GM12874 (cell line): ENCODE data around the gene SMOC1.

Experiments used
- CTCF ChIP-seq: IDR thresholded peaks from 2 replicates; pipeline ENCODE4 v1.5.1; 2011; ENCODE audit warnings: low read depth, mild to moderate bottlenecking, control low read depth, low read length, moderate library complexity; ENCODE audit not compliant: insufficient read depth

The SMOC1 gene

DNA sequence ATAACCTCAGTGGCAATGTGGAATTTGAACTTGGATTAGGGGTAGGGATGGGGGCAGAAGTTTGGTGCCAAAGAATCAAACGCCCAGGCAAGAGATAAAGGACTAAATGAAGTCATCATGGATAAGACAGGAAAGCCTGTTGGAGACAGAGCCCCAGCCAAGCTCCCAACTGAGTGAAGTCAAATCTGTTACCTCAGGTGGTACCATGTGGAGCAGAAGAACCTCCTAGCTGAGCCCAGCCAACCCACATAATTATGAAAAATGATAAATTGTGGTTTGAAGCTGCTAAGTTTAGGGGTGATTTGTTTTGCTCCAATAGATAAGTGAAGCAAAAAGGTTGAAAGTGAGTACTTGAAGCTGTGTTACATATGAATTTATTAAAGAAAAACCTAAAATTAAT, 66.1 kb downstream of the SMOC1 start:
- TF ChIP-seq CTCF: no peak

DNA sequence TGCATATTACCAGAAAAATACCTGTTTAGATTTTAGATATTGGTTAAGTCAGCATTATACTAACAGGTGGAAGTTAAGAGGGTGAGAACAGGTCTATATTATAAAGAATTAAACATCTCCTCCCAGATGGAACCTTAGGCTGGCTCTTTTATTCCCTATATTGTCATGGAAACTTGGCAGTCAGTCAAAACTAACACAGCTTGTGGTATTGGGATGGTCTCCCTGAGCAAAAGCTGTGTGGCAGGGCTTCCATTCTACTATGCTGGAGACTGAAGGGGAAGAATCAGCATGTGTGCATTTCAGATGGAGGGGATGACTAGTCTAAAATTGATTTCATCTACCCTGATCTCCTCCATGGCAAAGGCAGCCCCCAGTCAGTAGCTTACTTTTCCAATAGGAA, 66.7 kb downstream of the SMOC1 start:
- no peak for TF ChIP-seq CTCF

DNA sequence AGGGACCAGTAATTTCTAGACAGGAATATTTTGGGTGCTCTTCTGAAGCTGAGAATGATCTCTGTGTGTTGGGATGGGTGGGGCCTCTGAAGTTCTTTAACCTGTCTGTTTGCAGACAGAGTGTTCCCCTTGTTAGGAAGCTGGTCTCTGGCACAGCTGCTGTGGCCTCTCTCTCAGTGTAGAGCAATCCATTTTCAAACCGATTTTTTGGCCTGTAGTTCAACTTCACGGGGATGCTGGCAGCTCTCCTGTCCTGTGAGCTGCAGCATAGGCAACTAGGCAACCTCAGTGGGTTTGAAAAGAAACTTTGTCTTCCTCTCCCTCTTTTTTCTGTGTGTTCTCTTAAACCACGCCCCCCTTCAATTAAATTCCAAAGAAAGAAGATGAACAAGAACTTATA, 69.1 kb downstream of the SMOC1 start:
- TF ChIP-seq CTCF: no peak

DNA sequence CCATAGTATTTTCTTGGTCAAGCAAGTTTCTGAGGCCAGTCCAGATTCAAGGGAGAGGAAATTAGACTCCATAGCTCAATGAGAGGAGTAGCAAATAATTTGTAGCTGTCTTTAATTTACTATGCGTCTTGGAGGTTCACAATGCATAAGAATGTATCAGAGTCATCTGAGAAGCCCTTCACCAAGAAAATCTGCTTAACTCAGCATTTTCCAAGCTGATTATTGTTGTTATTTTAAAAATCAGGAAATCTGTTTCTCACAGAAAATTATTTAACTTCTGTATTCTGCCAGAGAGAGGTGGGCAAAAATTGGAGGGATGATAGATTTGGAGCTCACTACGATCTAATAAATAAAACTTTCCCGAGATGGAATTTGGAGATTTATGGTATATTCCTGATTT, 72.0 kb downstream of the SMOC1 start:
- no peak for TF ChIP-seq CTCF

GRCh38 chr14:69951935-69952334, 72.7 kb downstream of the SMOC1 start:
- TF ChIP-seq CTCF: no peak

DNA sequence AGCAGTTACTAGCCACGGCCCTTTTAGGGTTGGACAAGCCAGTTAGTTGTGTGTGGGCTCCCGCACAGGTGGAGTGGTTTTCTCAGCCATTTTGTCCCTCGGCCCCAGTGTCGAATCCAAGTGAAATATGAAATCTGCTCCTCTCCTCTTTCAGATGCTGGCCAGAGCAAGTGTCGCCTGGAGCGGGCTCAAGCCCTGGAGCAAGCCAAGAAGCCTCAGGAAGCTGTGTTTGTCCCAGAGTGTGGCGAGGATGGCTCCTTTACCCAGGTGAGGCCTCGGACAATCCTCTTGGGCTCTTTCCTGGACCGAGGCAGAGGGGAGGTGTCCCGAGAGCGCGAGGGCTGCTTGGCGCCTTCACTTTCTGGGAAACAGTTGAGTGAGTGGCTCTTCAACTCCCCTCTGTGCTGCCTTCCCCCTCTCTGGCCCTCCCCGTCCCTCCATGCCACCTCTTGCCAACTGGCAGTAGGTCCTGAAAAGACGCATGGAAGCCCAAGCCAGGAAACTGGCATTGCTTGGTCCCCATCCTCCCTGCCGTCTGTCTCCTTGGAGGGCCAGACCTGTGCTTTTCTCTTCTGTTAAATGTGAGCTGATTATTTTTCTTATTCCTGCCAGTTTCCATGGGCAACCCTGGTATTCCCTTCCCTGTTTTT, 74.2 kb downstream of the SMOC1 start:
- TF ChIP-seq CTCF: no peak

- no peak for TF ChIP-seq CTCF
Observed at GRCh38 chr14:69955855-69956845, 76.9 kb downstream of the SMOC1 start.
